SK-N-SH treated with all-trans-retinoic acid at 6 μM for 48 hours (cell line): ENCODE results near the gene GPR137B.

Experiments used
- POU6F1 ChIP-seq: fragments of 250-450 bp; sonication (Bioruptor Pico); IDR thresholded peaks from 2 replicates; pipeline ENCODE4 v1.8.0; 2021; ENCODE audit warnings: low read depth, mild to moderate bottlenecking, moderate library complexity, borderline replicate concordance
- TCF4 ChIP-seq: fragments of 250-450 bp; sonication (Bioruptor Pico); IDR thresholded peaks from 2 replicates; pipeline ENCODE4 v1.8.0; 2021; ENCODE audit warnings: mild to moderate bottlenecking, moderate library complexity, borderline replicate concordance
- TF ChIP-seq, protein P1 (sequence below): fragments of 250-450 bp; sonication (Bioruptor Pico); IDR thresholded peaks from 2 replicates; pipeline ENCODE4 v1.8.0; 2020; ENCODE audit warnings: mild to moderate bottlenecking, moderate library complexity, borderline replicate concordance
- TF ChIP-seq, protein P2 (sequence below): fragments of 250-450 bp; sonication (Bioruptor Pico); IDR thresholded peaks from 2 replicates; pipeline ENCODE4 v1.5.1; 2020; ENCODE audit warnings: low read depth, mild to moderate bottlenecking, moderate library complexity

- TF ChIP-seq, protein P1, sequence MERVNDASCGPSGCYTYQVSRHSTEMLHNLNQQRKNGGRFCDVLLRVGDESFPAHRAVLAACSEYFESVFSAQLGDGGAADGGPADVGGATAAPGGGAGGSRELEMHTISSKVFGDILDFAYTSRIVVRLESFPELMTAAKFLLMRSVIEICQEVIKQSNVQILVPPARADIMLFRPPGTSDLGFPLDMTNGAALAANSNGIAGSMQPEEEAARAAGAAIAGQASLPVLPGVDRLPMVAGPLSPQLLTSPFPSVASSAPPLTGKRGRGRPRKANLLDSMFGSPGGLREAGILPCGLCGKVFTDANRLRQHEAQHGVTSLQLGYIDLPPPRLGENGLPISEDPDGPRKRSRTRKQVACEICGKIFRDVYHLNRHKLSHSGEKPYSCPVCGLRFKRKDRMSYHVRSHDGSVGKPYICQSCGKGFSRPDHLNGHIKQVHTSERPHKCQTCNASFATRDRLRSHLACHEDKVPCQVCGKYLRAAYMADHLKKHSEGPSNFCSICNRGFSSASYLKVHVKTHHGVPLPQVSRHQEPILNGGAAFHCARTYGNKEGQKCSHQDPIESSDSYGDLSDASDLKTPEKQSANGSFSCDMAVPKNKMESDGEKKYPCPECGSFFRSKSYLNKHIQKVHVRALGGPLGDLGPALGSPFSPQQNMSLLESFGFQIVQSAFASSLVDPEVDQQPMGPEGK (CRISPR knock-in tag) = no peak
- TF ChIP-seq, protein P2, sequence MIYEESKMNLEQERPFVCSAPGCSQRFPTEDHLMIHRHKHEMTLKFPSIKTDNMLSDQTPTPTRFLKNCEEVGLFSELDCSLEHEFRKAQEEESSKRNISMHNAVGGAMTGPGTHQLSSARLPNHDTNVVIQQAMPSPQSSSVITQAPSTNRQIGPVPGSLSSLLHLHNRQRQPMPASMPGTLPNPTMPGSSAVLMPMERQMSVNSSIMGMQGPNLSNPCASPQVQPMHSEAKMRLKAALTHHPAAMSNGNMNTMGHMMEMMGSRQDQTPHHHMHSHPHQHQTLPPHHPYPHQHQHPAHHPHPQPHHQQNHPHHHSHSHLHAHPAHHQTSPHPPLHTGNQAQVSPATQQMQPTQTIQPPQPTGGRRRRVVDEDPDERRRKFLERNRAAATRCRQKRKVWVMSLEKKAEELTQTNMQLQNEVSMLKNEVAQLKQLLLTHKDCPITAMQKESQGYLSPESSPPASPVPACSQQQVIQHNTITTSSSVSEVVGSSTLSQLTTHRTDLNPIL = no peak
- no peak for TF ChIP-seq TCF4 (CRISPR knock-in tag)
- TF ChIP-seq POU6F1 (CRISPR knock-in tag) = no peak
These were observed 11.8 kb downstream of the GPR137B start for GRCh38 chr1:236154126-236154525.
